ENCODE measurements around the gene MYRIP.
"Not testable (repeated sequence)": the region's sequence is repeated elsewhere in the genome, so short reads cannot be mapped to it uniquely, and the experiment has no call there.

The MYRIP gene

DNA sequence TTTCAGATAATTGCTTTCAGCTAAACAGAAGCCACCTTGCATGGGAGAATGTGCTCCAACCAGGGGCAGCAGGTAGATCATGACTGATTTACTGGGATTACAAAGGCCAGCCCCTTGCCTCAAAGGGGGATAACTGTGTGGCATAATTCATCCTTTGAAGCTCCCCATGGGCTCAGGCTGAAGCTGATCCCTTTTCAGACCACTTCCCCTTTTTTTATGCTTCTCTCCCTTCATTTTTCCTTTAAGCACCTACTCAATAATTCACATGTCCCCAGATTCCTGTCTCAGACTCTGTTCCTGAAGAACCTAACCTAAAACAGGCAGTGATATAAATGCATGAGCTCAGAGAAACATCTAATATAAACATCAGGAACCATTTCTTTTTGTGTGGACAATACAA lies 8.2 kb upstream of the MYRIP start:
- Histone ChIP-seq H3K9me2 (ENCODE audit: low read depth, low read length) (no peaks in the 10 kb centered on the region), H3K9me3 (ENCODE audit: low read length) (no peaks in the 10 kb centered on the region), H2AFZ (ENCODE audit: low read length) (no peak overlapping the region), H3K79me2 (ENCODE audit: insufficient read depth, low read length) (no peaks in the 10 kb centered on the region), H3F3A (ENCODE audit: insufficient read depth, low read length) (no peaks in the 10 kb centered on the region), H4K20me1 (ENCODE audit: insufficient read depth, low read length) (no peaks in the 10 kb centered on the region), H3K36me3 (ENCODE audit: insufficient read depth, low read length) (no peaks in the 10 kb centered on the region), H3K4me3 (ENCODE audit: low read depth, low read length, poor library complexity, severe bottlenecking) (no peak overlapping the region), H3K4me1 (ENCODE audit: insufficient read depth, low read length, severe bottlenecking) (no peaks in the 10 kb centered on the region), H3K4me2 (ENCODE audit: low read length) (no peak overlapping the region), H3K27ac (ENCODE audit: low read depth, low read length, poor library complexity, severe bottlenecking) (no peak overlapping the region), H3K9ac (ENCODE audit: low read length) (no peak overlapping the region), H3K27me3 (ENCODE audit: insufficient read depth, low read length) (no peaks in the 10 kb centered on the region)
- TF ChIP-seq EZH2 (IDR thresholded peaks at IDR 0.05; ENCODE audit: borderline replicate concordance, low read length) = no peak
- TF ChIP-seq, protein P1, sequence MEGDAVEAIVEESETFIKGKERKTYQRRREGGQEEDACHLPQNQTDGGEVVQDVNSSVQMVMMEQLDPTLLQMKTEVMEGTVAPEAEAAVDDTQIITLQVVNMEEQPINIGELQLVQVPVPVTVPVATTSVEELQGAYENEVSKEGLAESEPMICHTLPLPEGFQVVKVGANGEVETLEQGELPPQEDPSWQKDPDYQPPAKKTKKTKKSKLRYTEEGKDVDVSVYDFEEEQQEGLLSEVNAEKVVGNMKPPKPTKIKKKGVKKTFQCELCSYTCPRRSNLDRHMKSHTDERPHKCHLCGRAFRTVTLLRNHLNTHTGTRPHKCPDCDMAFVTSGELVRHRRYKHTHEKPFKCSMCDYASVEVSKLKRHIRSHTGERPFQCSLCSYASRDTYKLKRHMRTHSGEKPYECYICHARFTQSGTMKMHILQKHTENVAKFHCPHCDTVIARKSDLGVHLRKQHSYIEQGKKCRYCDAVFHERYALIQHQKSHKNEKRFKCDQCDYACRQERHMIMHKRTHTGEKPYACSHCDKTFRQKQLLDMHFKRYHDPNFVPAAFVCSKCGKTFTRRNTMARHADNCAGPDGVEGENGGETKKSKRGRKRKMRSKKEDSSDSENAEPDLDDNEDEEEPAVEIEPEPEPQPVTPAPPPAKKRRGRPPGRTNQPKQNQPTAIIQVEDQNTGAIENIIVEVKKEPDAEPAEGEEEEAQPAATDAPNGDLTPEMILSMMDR (IDR thresholded peaks at IDR 0.05; ENCODE audit: low read length) = no peak

DNA sequence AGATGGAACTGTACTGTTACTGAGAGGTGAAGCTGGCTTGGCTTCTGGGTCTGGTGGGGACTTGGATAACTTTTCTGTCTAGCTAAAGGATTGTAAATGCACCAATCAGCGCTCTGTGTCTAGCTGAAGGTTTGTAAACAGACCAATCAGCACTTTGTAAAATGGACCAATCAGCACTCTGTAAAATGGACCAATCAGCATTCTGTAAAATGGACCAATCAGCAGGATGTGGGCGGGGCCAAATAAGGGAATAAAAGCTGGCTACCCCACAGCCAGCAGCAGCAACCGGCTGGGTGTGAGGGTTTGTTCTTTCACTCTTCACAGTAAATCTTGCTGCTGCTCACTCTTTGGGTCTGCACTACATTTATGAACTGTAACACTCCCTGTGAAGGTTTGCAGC lies 6.9 kb upstream of the MYRIP start:
- not testable (repeated sequence) for H3K4me1 ChIP-seq (ENCODE audit: insufficient read depth, low read length, severe bottlenecking); H4K20me1 ChIP-seq (ENCODE audit: insufficient read depth, low read length); H3K9me2 ChIP-seq (ENCODE audit: low read depth, low read length); H3K9me3 ChIP-seq (ENCODE audit: low read length); H3K4me3 ChIP-seq (ENCODE audit: low read depth, low read length, poor library complexity, severe bottlenecking); H3K27me3 ChIP-seq (ENCODE audit: insufficient read depth, low read length); H3K79me2 ChIP-seq (ENCODE audit: insufficient read depth, low read length); H3K27ac ChIP-seq (ENCODE audit: low read depth, low read length, poor library complexity, severe bottlenecking); H3F3A ChIP-seq (ENCODE audit: insufficient read depth, low read length); H3K36me3 ChIP-seq (ENCODE audit: insufficient read depth, low read length); H3K4me2 ChIP-seq (ENCODE audit: low read length); H3K9ac ChIP-seq (ENCODE audit: low read length); H2AFZ ChIP-seq (ENCODE audit: low read length)

DNA sequence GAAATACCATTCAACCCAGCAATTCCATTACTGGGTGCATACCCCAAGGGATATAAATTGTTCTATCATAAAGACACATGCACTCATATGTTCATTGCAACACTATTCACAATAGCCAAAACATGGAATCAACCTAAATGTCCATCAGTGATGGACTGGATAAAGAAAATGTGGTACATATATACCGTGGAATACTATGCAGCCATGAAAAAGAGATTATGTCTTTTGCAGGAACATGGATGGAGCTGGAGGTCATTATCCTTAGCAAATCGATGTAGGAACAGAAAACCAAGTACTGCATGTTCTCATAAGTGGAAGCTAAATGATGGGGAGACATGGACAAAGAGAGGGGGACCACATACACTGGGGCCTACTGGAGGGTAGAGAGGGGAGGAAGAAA lies 5.5 kb upstream of the MYRIP start:
- Histone ChIP-seq H3F3A (ENCODE audit: insufficient read depth, low read length) (no peaks in the 10 kb centered on the region), H3K27ac (ENCODE audit: low read depth, low read length, poor library complexity, severe bottlenecking) (no peak overlapping the region), H3K27me3 (ENCODE audit: insufficient read depth, low read length) (no peaks in the 10 kb centered on the region), H3K79me2 (ENCODE audit: insufficient read depth, low read length) (no peaks in the 10 kb centered on the region), H3K4me1 (ENCODE audit: insufficient read depth, low read length, severe bottlenecking) (no peaks in the 10 kb centered on the region), H3K4me2 (ENCODE audit: low read length) (no peak overlapping the region), H3K36me3 (ENCODE audit: insufficient read depth, low read length) (no peaks in the 10 kb centered on the region), H3K9me2 (ENCODE audit: low read depth, low read length) (no peaks in the 10 kb centered on the region), H4K20me1 (ENCODE audit: insufficient read depth, low read length) (no peaks in the 10 kb centered on the region), H3K9me3 (ENCODE audit: low read length) (no peaks in the 10 kb centered on the region), H3K9ac (ENCODE audit: low read length) (no peak overlapping the region), H2AFZ (ENCODE audit: low read length) (no peak overlapping the region), H3K4me3 (ENCODE audit: low read depth, low read length, poor library complexity, severe bottlenecking) (no peak overlapping the region)
- no peak for TF ChIP-seq EZH2 (IDR thresholded peaks at IDR 0.05; ENCODE audit: borderline replicate concordance, low read length)
- TF ChIP-seq, protein P1 (IDR thresholded peaks at IDR 0.05; ENCODE audit: low read length) = no peak

DNA sequence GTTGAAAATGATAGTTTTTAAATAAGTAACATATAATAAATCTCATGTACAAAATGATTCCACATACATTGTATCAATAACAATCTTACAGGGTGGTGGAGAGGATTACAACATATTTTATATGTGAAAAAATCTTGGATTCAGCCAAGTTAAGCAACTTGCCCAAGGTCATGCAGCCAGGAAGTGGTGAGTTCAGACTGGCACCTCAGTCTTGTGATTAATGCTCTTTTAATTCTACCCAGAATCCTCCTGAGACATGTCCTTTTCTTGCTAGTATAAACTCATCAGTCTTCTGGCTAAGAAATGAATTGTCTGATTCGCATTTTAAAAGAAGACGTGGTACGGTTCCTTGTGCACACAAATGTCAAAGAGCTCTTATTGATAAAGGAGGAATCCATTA lies 4.5 kb upstream of the MYRIP start:
- TF ChIP-seq EZH2 (IDR thresholded peaks at IDR 0.05; ENCODE audit: borderline replicate concordance, low read length) = no peak
- TF ChIP-seq, protein P1 (IDR thresholded peaks at IDR 0.05; ENCODE audit: low read length) = no peak
- no peak overlapping the region for H2AFZ ChIP-seq (ENCODE audit: low read length)
- no peaks in the 10 kb centered on the region for H3K9me2 ChIP-seq (ENCODE audit: low read depth, low read length)
- no peak overlapping the region for H3K9ac ChIP-seq (ENCODE audit: low read length)
- H3K27me3 ChIP-seq (ENCODE audit: insufficient read depth, low read length) = no peaks in the 10 kb centered on the region
- H3K4me2 ChIP-seq (ENCODE audit: low read length) = no peak overlapping the region
- no peaks in the 10 kb centered on the region for H3K9me3 ChIP-seq (ENCODE audit: low read length)
- H3K4me3 ChIP-seq (ENCODE audit: low read depth, low read length, poor library complexity, severe bottlenecking) = no peak overlapping the region
- H3K36me3 ChIP-seq (ENCODE audit: insufficient read depth, low read length) = no peaks in the 10 kb centered on the region
- H3K4me1 ChIP-seq (ENCODE audit: insufficient read depth, low read length, severe bottlenecking) = no peaks in the 10 kb centered on the region
- no peak overlapping the region for H3K27ac ChIP-seq (ENCODE audit: low read depth, low read length, poor library complexity, severe bottlenecking)
- no peaks in the 10 kb centered on the region for H3K79me2 ChIP-seq (ENCODE audit: insufficient read depth, low read length)
- H3F3A ChIP-seq (ENCODE audit: insufficient read depth, low read length) = no peaks in the 10 kb centered on the region
- no peaks in the 10 kb centered on the region for H4K20me1 ChIP-seq (ENCODE audit: insufficient read depth, low read length)

Data from OCI-LY1 (cell line).